Suppressor macrophage treated with lipopolysaccharide for 4 hours (primary cell): ENCODE results near the gene RPEL1.
"Not testable (repeated sequence)": the region's sequence is repeated elsewhere in the genome, so short reads cannot be mapped to it uniquely, and the experiment has no call there.

ENCODE experiments used
- DNase-seq: peaks from one replicate; pipeline ENCODE4 v3.0.0-alpha.2; 2020

Gene RPEL1

GRCh38 chr10:103238506-103239252 is 7.0 kb upstream of the RPEL1 start:
- DNase-seq = peak; percentile 23

GRCh38 chr10:103241262-103242011 is 4.2 kb upstream of the RPEL1 start:
- DNase-seq = peak; percentile 96

DNA sequence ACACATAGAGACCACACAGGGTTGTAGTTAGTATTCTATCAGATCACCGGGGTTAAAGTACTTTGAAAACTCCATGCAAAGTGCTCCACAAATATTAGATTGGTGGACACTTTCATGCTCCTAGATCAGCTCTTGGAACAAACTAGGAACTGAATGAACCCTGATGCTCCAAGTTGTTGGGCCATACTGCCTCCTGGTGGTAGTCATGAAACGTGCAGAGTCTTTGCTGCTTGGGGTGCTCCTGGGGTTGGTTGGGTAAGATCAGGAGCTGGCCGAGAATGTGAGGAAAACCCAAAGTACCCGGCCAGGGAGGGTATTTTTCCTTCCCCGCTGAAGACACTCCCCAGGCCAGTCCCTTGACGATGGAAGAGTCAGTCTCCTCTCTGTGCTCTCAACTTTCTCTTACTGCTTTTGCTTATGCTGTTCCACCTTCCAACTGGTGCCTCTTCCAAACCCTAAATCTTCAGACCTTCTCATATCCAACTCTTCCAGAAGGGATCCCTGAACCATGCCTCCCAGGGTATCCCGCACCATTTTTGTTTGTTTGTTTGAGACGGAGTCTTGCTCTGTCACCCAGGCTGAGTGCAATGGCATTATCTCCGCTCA is 918 bp upstream of the RPEL1 start:
- peak; percentile 90 for DNase-seq

DNA sequence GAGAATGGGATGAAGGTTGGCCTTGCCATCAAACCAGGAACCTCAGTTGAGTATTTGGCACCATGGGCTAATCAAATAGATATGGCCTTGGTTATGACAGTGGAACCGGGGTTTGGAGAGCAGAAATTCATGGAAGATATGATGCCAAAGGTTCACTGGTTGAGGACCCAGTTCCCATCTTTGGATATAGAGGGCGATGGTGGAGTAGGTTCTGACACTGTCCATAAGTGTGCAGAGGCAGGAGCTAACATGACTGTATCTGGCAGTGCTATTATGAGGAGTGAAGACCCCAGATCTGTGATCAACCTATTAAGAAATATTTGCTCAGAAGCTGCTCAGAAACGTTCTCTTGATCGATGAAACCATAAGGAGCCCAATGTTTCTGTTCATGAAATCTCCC is 637 bp downstream of the RPEL1 start:
- no peak for DNase-seq

GRCh38 chr10:103254113-103254512 is 8.4 kb downstream of the RPEL1 start:
- no peak for DNase-seq

DNA sequence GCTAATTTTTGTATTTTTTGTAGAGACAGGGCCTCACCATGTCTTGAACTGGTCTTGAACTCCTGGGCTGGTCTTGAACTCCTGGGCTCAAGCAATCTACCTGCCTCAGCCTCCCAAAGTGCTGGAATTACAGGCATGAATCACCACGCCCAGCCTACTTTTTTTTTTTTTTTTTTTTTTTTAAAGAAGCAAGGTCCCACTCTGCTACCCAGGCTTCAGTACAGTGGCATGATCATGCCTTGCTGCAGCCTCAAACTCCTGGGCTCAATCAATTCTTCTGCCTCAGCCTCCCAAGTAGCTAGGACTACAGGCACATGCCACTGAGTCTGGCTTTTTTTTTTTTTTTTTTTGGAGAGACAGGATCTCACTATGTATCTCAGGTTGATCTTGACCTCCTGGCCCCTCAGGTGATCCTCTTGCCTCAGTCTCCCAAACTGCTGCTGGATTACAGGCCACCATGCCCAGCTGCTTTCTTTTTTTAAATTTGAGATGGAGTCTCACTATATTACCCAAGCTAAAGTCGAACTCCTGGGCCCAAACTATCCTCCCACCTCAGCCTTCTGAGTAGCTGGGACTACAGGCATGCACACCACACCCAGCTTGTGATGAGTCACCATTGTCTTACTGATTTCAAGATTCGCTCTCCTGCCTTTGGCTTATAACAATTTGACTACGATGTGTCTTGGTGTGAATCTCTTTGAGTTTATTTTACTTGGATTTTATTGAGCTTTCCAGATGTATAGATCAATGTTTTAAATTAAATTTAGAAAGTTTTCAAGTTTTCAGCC is 9.0 kb downstream of the RPEL1 start:
- no peak for DNase-seq

GRCh38 chr10:103256613-103257012 is 10.9 kb downstream of the RPEL1 start:
- no peak for DNase-seq

DNA sequence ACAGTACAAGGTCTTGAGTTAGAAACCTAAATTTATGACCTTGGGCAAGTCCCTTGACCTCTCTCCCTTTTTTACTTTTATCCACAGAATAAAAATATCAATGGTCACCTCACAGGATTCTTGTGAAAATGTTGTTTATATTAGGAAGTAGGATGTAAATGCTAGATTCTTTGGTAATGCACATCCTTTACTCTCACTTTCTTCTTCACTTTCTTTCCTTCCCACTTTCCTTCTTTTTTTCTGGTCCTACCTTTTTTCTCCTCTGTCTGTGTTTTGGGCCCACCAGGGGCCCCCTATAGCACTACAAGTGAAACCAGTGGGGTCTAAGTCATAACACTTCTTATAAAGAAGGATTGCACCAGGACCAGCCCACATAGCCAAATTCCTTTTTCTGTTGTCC is 12.1 kb downstream of the RPEL1 start:
- DNase-seq = no peak

DNA sequence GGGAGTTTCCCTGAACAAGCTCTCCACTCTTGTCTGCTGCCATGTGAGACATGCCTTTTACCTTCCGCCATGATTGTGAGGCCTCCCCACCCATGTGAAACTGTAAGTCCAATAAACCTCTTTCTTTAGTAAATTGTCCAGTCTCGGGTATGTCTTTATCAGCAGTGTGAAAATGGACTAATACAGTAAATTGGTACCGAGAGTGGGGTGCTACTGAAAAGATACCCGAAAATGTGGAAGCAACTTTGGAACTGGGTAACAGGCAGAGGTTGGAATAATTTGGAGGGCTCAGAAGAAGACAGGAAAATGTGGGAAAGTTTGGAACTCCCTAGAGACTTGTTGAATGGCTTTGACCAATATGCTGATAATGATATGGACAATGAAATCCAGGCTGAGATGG is 13.2 kb downstream of the RPEL1 start:
- not testable (repeated sequence) for DNase-seq

DNA sequence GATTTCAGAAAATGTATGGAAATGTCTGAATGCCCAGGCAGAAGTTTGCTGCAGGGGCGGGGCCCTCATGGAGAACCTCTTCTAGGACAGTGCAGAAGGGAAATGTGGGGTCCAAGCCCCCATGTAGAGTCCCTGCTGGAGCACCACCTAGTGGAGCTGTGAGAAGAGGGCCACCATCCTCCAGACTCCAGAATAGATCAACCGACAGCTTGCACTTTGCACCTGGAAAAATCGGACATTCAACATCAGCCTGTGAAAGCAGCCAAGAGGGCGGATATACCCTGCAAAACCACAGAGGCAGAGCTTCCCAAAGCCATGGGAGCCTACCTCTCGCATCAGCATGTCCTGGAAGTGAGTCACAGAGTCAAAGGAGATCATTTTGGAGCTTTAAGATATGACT is 14.3 kb downstream of the RPEL1 start:
- no peak for DNase-seq

DNA sequence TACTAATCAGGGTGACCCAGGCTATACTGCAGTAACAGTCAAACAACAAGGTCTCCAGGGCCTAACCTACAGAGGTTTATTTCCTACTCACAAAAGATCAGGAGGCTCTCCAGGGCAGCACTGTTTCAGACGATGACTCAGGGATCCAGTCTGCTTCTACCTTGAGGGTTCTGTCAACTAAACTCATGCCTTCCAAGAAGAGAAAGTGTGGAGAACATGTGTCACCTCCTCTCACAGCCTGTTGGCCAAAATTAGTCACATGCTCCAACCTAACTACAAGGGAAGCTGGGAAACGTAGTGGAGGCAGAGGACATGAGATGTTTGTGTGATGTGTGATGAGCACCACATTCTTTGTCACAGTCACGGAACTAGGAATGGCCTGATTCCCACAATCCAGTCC is 16.5 kb downstream of the RPEL1 start:
- DNase-seq = no peak

- DNase-seq = peak; percentile 61
These were observed 20.1 kb downstream of the RPEL1 start for GRCh38 chr10:103265717-103266329.

DNA sequence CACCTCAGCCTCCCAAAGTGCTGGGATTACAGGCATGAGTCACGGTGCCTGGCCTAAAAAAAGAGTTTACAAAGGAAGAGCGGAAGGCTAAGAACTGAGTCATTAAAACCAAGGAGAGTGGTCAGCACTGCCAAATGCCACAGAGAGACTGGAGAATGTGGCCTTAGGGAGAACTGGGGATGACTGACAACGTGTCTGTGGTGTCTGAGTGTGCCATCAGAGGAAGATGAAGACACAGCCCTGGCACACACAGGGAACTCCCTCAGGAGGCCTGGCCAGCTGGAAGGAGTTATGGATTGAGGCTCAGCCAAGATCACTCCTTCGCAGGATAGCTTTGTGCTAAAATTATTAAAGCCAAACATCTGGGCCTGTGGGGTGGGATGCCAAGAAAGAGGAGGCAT is 27.4 kb downstream of the RPEL1 start:
- DNase-seq = peak; percentile 66

GRCh38 chr10:103276251-103276895 is 30.7 kb downstream of the RPEL1 start:
- DNase-seq = no peak

GRCh38 chr10:103276896-103277712 is 31.4 kb downstream of the RPEL1 start, which contains the start of gene INA:
Gene INA (plus strand): TSS chr10:103277138. CDS start chr10:103277212, 74 bp downstream.
- peak; percentile 42 for DNase-seq

- no peak for DNase-seq
These were observed 32.2 kb downstream of the RPEL1 start for GRCh38 chr10:103277713-103278536.

DNA sequence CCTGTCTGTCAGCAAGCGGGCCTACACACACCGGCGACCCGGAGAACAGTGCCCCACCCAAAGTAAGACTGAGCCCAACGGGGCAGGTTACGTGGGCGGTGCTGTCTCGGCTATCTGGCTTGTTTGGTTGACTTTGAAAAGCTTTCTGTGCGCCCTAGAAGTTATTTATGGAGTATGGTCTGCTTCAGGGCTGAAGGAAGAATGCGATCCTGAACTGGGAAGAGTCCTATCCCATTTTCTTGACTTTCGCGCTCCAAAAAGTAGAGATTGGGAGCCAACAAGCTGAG is 32.8 kb downstream of the RPEL1 start:
- DNase-seq = no peak

DNA sequence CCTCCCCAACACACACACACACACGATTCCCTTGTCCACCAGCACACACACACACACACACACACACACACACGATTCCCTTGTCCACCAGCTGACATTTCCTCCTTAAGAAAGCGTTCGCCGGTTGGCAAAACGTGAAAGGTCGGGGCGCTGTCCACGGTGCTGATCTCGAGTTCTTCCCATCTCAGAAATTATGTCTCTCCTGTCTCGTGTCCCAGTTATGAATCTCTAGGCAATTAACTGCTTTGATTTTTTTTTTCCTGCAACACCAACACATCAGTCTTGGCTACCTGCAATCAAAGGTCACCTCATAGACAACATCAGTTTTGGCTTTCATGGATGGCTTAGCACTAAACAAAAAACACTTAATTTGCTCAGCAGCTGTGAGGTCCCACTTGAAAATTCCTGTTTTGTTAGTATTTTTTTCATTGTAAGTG is 33.2 kb downstream of the RPEL1 start:
- DNase-seq = peak; percentile 65

GRCh38 chr10:103280031-103280430 is 34.3 kb downstream of the RPEL1 start:
- DNase-seq = no peak

GRCh38 chr10:103280506-103280905 is 34.8 kb downstream of the RPEL1 start:
- no peak for DNase-seq
